Ishikawa (cell line): ENCODE results near the gene MUC12.

Experiments
- CREB1 ChIP-seq: IDR thresholded peaks from 2 replicates; pipeline ENCODE4 v1.6.1; 2012; ENCODE audit warnings: low read depth
- EGR1 ChIP-seq: IDR thresholded peaks from 2 replicates; pipeline ENCODE4 v1.6.1; 2012
- EP300 ChIP-seq: IDR thresholded peaks from 2 replicates; pipeline ENCODE4 v1.6.1; 2012; ENCODE audit warnings: borderline replicate concordance
- FOXM1 ChIP-seq: IDR thresholded peaks from 2 replicates; pipeline ENCODE4 v1.6.1; 2012; ENCODE audit warnings: low read depth, borderline replicate concordance
- REST ChIP-seq: IDR thresholded peaks from 2 replicates; pipeline ENCODE4 v1.6.1; 2012; ENCODE audit warnings: low read depth, mild to moderate bottlenecking
- TCF12 ChIP-seq: IDR thresholded peaks from 2 replicates; pipeline ENCODE4 v1.6.1; 2012; ENCODE audit warnings: low read depth
- YY1 ChIP-seq: IDR thresholded peaks from 2 replicates; pipeline ENCODE4 v1.6.1; 2012; ENCODE audit warnings: low read depth
- ZBTB7A ChIP-seq: IDR thresholded peaks from 2 replicates; pipeline ENCODE4 v1.6.1; 2012; ENCODE audit warnings: low read depth
- TF ChIP-seq, protein P1 (sequence below): IDR thresholded peaks from 2 replicates; pipeline ENCODE4 v1.6.1; 2012
- TF ChIP-seq, protein P2 (sequence below): IDR thresholded peaks from 2 replicates; pipeline ENCODE4 v1.6.1; 2012

- TF ChIP-seq FOXM1: no peak
- TF ChIP-seq, protein P1, sequence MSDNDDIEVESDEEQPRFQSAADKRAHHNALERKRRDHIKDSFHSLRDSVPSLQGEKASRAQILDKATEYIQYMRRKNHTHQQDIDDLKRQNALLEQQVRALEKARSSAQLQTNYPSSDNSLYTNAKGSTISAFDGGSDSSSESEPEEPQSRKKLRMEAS: no peak
- TF ChIP-seq CREB1: no peak
- TF ChIP-seq YY1: no peak
- TF ChIP-seq TCF12: no peak
- no peak for TF ChIP-seq EGR1
- no peak for TF ChIP-seq ZBTB7A
- TF ChIP-seq EP300: no peak
- TF ChIP-seq REST: no peak
- TF ChIP-seq, protein P2, sequence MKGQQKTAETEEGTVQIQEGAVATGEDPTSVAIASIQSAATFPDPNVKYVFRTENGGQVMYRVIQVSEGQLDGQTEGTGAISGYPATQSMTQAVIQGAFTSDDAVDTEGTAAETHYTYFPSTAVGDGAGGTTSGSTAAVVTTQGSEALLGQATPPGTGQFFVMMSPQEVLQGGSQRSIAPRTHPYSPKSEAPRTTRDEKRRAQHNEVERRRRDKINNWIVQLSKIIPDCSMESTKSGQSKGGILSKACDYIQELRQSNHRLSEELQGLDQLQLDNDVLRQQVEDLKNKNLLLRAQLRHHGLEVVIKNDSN: no peak
Measured at GRCh38 chr7:100929808-100930174, 39.6 kb upstream of the MUC12 start.
